ENCODE measurements around the gene HSD17B14.
"Not testable (repeated sequence)": the region's sequence is repeated elsewhere in the genome, so short reads cannot be mapped to it uniquely, and the experiment has no call there.

The HSD17B14 gene

GRCh38 chr19:48836089-48837017 is at the start of gene HSD17B14:
Gene HSD17B14, minus strand, starts transcription at chr19:48836491. Its CDS starts 80 bp downstream, at chr19:48836411.
- DNase-seq, result peak in 10 of 14 donors; percentile 16 to 78 (median 66)

- DNase-seq, result no peak
Measured at GRCh38 chr19:48883726-48884125, 47.4 kb upstream of the HSD17B14 start.

GRCh38 chr19:48881741-48882657 is 45.7 kb upstream of the HSD17B14 start:
- peak in 1 of 14 donors; percentile 21 for DNase-seq

- DNase-seq, result not testable (repeated sequence)
Measured at GRCh38 chr19:48879696-48880095, 43.4 kb upstream of the HSD17B14 start.

GRCh38 chr19:48879025-48879637 is 42.8 kb upstream of the HSD17B14 start:
- DNase-seq, result no peak

GRCh38 chr19:48878196-48879024 is 42.1 kb upstream of the HSD17B14 start:
- no peak for DNase-seq

GRCh38 chr19:48877855-48878195 is 41.5 kb upstream of the HSD17B14 start:
- DNase-seq, result no peak

- DNase-seq, result not testable (repeated sequence)
Measured at GRCh38 chr19:48876043-48876981, 40.0 kb upstream of the HSD17B14 start.

GRCh38 chr19:48874303-48875135 is 38.2 kb upstream of the HSD17B14 start:
- DNase-seq, result peak in 3 of 14 donors; percentile 20 to 44 (median 34)

- DNase-seq, result peak in 2 of 14 donors; percentile 43 to 59
Measured at GRCh38 chr19:48873476-48874302, 37.4 kb upstream of the HSD17B14 start.

GRCh38 chr19:48872884-48873475 is 36.7 kb upstream of the HSD17B14 start:
- peak in 11 of 14 donors; percentile 19 to 70 (median 42) for DNase-seq

- peak; percentile 57 to 97 (median 93) for DNase-seq
Measured at GRCh38 chr19:48872182-48872883, 36.0 kb upstream of the HSD17B14 start, which contains the start of gene PPP1R15A. Gene PPP1R15A, plus strand, starts transcription at chr19:48872421. Its CDS starts 813 bp downstream, at chr19:48873234.

GRCh38 chr19:48871471-48872181 is 35.3 kb upstream of the HSD17B14 start:
- not testable (repeated sequence) for DNase-seq

GRCh38 chr19:48870048-48870447 is 33.8 kb upstream of the HSD17B14 start:
- DNase-seq, result no peak

- peak in 1 of 14 donors; percentile 48 for DNase-seq
Measured at GRCh38 chr19:48868114-48868886, 32.0 kb upstream of the HSD17B14 start, which contains the start of gene PLEKHA4. Gene PLEKHA4, minus strand, starts transcription at chr19:48868617. Its CDS starts 997 bp downstream, at chr19:48867620.

GRCh38 chr19:48867746-48868113 is 31.4 kb upstream of the HSD17B14 start:
- DNase-seq, result no peak
